Omental fat pad (tissue), 4 donors: Measurements from ENCODE around the gene C10orf90. TPM values are rescaled to one million over a fixed set of nuclear protein-coding genes. Genes with fewer than 3 reads are reported as not detected.

Source experiments
- ATAC-seq: fragments of 150-250 bp; one replicate; pipeline ENCODE4 v1.9.1; 2016; ENCODE audit warnings: mild to moderate bottlenecking, moderate library complexity; ENCODE audit not compliant: low FRiP score
- DNase-seq: peaks from one replicate; pipeline ENCODE4 v3.0.0-alpha.2; 2019; ENCODE audit warnings: low spot score
- CTCF ChIP-seq, 3 donors: fragments of 450-650 bp; IDR thresholded peaks; one replicate each; pipeline ENCODE4 v1.5.1; 2016 to 2017; ENCODE audit warnings: antibody characterized with exemption in 3 of 3, mild to moderate bottlenecking in 3 of 3, moderate library complexity in 2 of 3
- total RNA-seq, 4 donors: library from RNA; depleted of rRNA; stranded (reverse); fragments of >200 nt; gene quantifications; one replicate each; pipeline ENCODE4 v1.1.0, GENCODE V29; 2016

Gene C10orf90
- total RNA-seq, 4 donors from 2014 or later: 0.72 to 0.75 TPM; not detected in 2

- TF ChIP-seq CTCF (IDR thresholded peaks at IDR 0.05): no peak
- DNase-seq (no peak), ATAC-seq (no peak)
Observed at GRCh38 chr10:126504063-126504760, 166.3 kb downstream of the C10orf90 start.

GRCh38 chr10:126503392-126504062 is 167.0 kb downstream of the C10orf90 start:
- TF ChIP-seq CTCF (IDR thresholded peaks at IDR 0.05): no peak
- ATAC-seq: no peak
- no peak for DNase-seq

DNA sequence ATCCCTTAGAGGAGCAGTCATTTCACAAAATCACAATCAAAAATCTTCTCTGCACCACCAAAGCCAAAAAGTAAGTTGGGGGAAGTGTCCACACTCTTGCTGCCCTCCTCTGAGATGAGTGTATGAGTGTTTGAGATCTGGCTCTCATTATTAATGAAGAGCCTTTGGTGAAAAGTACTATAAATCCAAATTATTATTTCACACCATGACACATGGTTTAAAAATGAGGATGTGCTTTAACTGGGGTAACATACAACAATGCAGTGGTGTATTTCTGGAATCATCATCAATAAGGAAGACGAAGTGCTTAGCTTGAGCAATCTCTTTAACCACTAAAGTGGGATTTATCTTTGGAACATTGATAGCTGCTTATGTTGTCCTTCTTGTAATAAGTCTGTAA is 168.1 kb downstream of the C10orf90 start:
- no peak for TF ChIP-seq CTCF (IDR thresholded peaks at IDR 0.05)
- no peak for DNase-seq
- no peak for ATAC-seq

GRCh38 chr10:126501828-126502227 is 168.7 kb downstream of the C10orf90 start:
- DNase-seq (no peak), ATAC-seq (no peak)
- TF ChIP-seq CTCF (IDR thresholded peaks at IDR 0.05): no peak

GRCh38 chr10:126500866-126501265 is 169.6 kb downstream of the C10orf90 start:
- TF ChIP-seq CTCF (IDR thresholded peaks at IDR 0.05): no peak
- DNase-seq (no peak), ATAC-seq (no peak)

GRCh38 chr10:126500185-126500584 is 170.3 kb downstream of the C10orf90 start:
- TF ChIP-seq CTCF (IDR thresholded peaks at IDR 0.05): no peak
- DNase-seq: no peak
- ATAC-seq: no peak

DNA sequence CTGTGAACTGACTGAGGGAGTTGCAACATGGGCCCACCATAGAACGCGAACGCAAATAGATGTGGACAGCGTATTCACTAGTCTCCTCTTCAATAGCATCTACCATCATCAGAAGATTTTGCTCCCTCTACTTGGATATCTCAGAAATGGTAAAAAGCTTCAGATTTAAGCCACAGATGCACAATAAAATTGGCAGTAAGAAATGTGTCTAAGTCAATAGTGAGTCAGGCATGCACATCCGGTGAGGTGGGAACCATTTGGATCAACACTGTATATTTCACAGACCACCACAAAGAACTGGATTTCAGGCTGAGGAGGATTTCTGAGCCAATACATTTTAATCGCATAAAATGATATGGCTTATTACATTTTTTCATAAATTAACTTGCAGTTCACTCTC is 170.7 kb downstream of the C10orf90 start:
- ATAC-seq (no peak), DNase-seq (no peak)
- TF ChIP-seq CTCF (IDR thresholded peaks at IDR 0.05): no peak
